Measurements from ENCODE around the gene HOXA3.

DNA sequence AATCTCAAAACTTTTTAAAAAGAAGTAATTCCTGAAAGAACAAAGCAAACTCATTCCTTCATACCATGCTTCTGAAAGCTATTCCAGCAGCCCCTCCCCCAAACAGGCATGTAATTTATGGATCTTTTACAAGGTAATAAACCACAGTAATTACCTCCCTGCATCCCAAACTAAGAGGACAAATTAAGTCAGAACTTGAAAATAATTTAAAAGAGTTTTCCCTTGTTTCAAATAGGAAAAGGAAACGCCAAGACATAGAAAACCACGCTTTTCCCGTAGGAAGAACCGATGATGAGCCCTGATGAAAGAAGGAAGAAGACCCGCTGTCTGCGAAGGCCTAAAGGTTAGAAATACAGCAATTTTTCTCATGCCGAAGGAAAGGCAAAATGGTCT is 30.7 kb downstream of the HOXA3 start:
- TF ChIP-seq, protein P1, sequence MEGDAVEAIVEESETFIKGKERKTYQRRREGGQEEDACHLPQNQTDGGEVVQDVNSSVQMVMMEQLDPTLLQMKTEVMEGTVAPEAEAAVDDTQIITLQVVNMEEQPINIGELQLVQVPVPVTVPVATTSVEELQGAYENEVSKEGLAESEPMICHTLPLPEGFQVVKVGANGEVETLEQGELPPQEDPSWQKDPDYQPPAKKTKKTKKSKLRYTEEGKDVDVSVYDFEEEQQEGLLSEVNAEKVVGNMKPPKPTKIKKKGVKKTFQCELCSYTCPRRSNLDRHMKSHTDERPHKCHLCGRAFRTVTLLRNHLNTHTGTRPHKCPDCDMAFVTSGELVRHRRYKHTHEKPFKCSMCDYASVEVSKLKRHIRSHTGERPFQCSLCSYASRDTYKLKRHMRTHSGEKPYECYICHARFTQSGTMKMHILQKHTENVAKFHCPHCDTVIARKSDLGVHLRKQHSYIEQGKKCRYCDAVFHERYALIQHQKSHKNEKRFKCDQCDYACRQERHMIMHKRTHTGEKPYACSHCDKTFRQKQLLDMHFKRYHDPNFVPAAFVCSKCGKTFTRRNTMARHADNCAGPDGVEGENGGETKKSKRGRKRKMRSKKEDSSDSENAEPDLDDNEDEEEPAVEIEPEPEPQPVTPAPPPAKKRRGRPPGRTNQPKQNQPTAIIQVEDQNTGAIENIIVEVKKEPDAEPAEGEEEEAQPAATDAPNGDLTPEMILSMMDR (IDR thresholded peaks at IDR 0.05; ENCODE audit: low read depth, low read length, poor library complexity, severe bottlenecking): no peak
- TF ChIP-seq EZH2phosphoT487 (IDR thresholded peaks at IDR 0.05; ENCODE audit: borderline replicate concordance, low read length): no peak

Data from DOHH2 (cell line).